IPS-18c (cell line): ENCODE results near the gene SP6.

Experiments
- H3K4me3 ChIP-seq: 2 replicates; pipeline ENCODE4 v1.7.0; 2013; ENCODE audit warnings: low read depth, mild to moderate bottlenecking, low read length, moderate library complexity; ENCODE audit not compliant: insufficient read depth
- H3K9me3 ChIP-seq: one replicate; pipeline ENCODE4 v1.6.1; 2013; ENCODE audit warnings: mild to moderate bottlenecking, low read length, moderate library complexity; ENCODE audit not compliant: control insufficient read depth, insufficient read depth

SP6 gene

DNA sequence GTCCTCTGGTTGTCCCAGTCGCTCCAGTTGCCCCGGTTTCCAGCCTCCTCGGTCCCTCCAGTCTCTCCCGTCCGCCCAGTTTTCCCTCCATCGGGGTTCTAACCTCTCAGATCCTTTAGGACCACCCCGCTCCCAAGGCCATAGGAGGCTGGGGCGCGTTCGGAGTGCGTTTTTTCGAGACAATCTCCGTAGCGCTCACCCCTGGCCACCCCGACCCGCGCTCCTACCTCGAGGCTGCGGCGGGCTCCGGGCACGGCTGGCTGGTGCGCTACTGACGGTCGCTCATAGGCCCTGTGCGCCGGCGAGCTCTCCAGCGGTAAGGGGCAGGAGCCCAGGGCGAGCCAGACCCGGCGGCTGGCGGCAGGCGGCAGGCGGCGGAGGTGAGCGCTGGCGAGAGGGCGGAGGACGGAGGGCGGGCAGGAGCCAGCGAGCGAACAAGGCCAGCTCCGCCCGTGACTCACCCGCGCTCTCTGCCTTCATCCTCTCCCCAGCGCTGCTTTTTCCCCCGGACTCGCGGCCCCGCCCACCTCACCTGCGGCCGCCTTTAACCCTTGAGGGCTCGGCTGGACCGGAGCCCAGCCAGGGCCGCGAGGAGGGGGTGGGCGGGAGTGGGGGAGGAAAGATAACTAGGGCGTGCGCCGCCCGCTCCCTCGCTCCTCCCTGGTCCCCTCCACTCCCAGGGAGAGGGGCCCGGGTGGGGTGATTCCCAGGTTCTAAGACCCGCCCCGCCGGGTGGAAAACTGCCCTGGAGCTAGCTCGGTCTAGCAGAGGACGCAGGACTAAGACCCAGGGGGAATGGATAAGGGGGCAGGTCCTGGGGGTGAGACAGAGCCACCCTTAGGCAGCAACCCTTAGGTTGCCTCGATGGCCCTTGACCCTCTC, at the start of gene SP6:
SP6 (minus strand) TSS at position 472 of the 882 bp plus-strand sequence. CDS start 2,734 bp downstream, outside the sequence.
- H3K4me3 ChIP-seq, result peak within 1 kb of the TSS; percentile 71
- no peaks in the 10 kb centered on the region for H3K9me3 ChIP-seq

GRCh38 chr17:47899643-47900042, 48.7 kb upstream of the SP6 start:
- H3K9me3 ChIP-seq, result peaks cover 2% of the 10 kb centered on the region
- no peak overlapping the region for H3K4me3 ChIP-seq

GRCh38 chr17:47898241-47898640, 47.3 kb upstream of the SP6 start:
- Histone ChIP-seq H3K9me3 (peaks cover 2% of the 10 kb centered on the region), H3K4me3 (no peak overlapping the region)

DNA sequence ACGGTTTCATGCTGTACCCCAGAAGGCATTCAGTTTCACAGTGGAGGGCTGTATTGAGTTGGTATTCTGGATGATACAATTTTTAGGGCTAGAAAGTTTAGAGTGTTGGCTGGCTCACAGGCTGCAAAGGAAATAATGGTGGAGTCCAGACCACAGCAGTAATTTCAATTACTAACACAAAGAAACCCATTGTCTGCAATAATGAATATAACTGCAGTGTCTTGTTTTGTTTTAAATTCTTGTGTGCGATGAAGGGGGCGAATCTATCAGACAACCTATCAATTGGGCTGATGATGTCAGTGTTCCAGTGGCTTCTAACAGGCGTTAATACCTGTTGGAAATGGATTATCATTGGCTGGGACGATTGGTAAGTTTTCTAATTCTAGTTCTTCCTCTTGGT, 46.6 kb upstream of the SP6 start:
- H3K9me3 ChIP-seq, result peaks cover 2% of the 10 kb centered on the region
- no peak overlapping the region for H3K4me3 ChIP-seq

GRCh38 chr17:47896672-47897490, 45.9 kb upstream of the SP6 start:
- peak overlapping the region; percentile 96 for H3K4me3 ChIP-seq

GRCh38 chr17:47895856-47896671, 45.1 kb upstream of the SP6 start, which contains the start of gene SP2:
SP2 (plus strand) TSS chr17:47896236; CDS start chr17:47896287, 51 bp downstream.
- Histone ChIP-seq H3K4me3 (peak within 1 kb of the TSS; percentile 96), H3K9me3 (peaks cover 2% of the 10 kb centered on the region)

More at GRCh38 chr17:47896672-47897490, 45.9 kb upstream of the SP6 start:
- peaks cover 2% of the 10 kb centered on the region for H3K9me3 ChIP-seq

DNA sequence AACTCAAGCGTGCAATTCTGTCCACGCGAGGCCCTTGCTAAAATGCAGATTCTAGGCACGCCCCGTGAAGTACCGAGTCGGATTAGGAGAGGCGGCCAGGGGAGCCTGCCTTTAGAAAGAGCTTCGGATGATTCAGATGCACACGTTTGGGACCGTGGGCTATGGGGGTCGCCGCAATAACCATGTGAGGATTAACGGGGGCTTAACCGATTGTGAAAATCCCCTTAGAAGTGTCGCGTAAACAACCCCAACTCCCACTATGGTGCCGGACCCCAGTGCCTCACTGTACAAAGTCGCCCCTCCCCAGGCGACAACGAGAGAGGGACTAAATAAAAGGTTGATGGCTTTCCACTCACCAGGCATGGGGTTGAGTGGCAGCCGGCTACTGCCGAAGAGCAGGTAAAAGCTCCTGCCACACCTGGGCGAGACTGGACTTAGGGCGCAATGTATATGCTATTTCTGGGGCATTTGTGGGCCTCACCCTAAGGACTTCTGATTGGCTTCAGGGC, 44.4 kb upstream of the SP6 start:
- peaks cover 2% of the 10 kb centered on the region for H3K9me3 ChIP-seq
- H3K4me3 ChIP-seq, result peak overlapping the region; percentile 68

- peak overlapping the region; percentile 68 for H3K4me3 ChIP-seq
These were observed 43.8 kb upstream of the SP6 start for GRCh38 chr17:47894498-47895346.

DNA sequence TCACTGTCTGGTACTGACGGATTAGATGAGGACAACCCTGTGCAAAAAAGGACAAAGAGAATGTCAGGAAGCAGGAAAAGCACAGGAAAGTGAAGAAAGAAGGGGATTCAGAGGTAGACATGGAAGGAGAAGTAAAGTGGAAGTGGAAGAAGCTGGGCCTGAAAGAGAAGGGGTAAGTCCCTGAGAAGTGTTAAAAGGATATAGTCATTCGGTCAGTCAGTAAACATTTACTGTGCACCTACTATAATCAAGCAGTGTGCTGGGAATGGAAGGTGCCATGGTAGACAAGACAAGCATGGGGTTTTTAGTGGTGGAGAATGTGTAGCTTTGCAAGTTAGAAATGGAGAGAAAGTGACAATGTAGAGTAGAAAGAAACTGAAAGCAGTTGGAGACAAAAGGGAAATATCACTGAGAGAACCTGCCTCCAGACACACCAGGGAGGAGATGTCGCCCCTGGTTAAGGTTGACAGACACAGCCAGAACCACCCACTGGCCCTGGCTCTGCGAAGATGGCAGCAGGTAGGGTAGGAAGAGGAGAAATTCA, 40.7 kb upstream of the SP6 start:
- Histone ChIP-seq H3K4me3 (no peak overlapping the region), H3K9me3 (no peaks in the 10 kb centered on the region)

More at GRCh38 chr17:47894498-47895346, 43.8 kb upstream of the SP6 start:
- H3K9me3 ChIP-seq, result no peaks in the 10 kb centered on the region

DNA sequence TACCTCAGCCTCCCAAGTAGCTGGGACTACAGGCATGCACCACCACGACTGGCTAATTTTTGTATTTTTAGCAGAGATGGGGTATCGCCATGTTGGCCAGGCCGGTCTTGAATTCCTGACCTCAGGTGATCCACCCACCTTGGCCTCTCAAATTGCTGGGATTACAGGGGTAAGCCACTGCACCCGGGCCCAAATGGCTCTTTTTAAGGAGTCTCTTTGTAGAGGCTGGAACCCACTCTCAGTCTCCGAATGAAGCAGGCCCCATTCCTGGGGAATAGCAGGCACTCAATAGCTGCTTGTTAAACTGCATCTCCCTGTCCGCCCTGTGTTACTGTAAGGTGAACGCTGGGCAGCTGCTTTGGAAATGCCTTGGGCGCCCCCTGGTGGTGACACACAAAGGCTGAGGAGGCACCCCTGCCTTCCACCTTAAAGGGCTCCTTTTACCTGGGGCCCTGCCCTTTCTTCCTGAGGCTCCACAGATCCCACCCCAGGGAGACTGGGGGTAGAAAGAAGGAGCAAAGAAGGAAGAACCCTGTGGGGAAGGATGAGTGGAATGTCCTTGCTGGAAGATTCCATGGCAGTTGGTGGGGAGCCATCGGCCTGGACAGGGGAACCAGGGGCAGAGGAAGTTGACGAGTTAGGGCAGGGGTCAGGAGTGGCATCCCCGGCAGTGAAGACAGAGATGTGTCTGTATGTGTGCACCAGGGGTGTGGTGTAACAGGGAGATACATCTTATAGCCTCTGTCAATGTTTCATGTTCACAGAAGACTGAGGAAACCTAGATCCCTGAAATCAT, 39.0 kb upstream of the SP6 start:
- H3K4me3 ChIP-seq, result no peak overlapping the region
- H3K9me3 ChIP-seq, result no peaks in the 10 kb centered on the region

- no peaks in the 10 kb centered on the region for H3K9me3 ChIP-seq
- no peak overlapping the region for H3K4me3 ChIP-seq
These were observed 37.3 kb upstream of the SP6 start for GRCh38 chr17:47888293-47888692.

DNA sequence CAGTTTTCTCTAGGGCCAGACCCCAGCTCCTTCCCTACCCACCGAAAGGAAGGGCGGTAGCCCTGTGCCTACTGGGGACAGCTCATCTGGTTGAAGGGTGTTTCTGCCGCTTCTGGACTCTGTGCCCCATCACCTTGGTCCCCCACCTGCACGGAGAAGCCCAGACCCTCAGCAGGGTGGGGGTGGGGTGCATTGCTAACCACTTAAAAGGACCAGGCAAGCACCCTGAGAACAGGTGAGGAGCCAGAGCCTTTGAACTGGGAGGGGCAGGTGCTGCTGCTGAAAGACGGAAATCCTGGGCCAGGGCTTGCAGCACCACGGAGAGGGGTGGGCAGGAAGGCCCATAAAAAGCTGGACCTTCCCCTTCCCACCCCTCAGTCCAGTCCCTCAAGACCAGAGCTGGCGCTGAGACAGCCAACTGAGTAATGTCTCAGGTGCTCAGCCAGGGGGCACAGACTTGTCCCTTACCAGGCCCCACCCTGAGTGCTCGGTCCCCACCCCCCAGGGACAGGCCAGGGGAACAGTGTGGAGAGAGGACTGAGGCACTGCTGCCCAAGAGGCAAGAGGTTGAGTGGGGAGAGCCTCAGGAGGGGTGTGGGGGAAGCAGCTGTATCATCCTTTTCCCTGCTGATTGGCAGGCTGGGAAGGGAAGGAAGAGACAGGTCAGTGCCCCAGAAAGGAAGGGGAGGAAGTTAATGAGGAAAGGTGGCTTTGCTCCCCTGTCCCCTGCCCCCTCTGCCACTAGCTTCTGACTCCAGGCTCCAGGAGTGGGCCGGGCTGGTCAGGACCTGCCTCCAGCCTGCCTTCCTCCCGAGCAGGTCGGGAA, 34.2 kb upstream of the SP6 start:
- Histone ChIP-seq H3K9me3 (no peaks in the 10 kb centered on the region), H3K4me3 (no peak overlapping the region)

- H3K4me3 ChIP-seq, result no peak overlapping the region
- no peaks in the 10 kb centered on the region for H3K9me3 ChIP-seq
These were observed 33.4 kb upstream of the SP6 start for GRCh38 chr17:47884427-47884740.

DNA sequence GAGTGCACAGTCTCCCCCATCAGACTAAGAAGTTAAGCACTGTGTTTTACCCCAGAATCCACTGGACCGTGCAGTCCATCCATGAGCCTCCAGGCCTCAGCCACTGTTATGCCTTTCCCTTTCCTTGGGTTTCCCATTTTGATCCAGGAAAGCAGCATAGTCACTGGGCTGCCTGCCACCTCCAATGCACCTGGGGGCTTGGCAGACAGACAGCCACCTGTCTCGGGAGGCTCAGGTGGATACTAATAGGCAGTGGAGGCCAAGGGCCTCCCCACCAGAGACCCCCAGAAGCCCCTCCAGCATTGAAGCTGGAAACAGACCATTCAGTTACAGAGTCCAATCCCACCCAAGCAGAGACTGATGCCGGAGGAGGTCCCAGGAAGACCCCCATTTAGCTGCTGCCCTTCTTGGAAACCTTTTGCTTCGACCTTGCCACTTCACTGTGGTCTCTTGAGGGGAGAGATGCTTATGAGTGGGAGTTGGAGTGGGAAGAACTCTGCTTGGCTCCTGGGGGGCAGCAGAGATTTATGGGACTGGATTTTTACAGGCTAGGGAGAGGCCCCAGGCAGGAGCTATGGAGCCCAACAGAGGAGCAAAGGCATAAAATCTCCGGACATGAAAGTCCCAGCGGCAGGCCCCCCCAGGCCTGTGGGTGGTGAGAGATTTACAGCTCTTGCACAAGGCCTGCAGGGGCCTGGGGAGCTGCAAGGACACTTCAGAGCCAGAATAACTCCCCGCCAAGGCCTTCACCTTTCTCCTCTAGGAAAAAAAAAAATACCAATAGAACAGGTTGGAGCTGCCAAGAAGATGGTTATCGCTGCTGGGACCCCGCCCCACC, 32.8 kb upstream of the SP6 start:
- Histone ChIP-seq H3K9me3 (no peaks in the 10 kb centered on the region), H3K4me3 (no peak overlapping the region)
